ENCODE measurements around the gene IRF7. TPM values are rescaled to one million over a fixed set of nuclear protein-coding genes. Genes with fewer than 3 reads are reported as not detected.
A peak's percentile ranks its signal among the peaks of the same experiment; 100 is the strongest.

IRF7 gene
- total and polyA plus RNA-seq, 10 donors, result 52.3 to 99.1 (median 83.4) TPM

GRCh38 chr11:619628-620050 lies 3.9 kb upstream of the IRF7 start:
- no peak for TF ChIP-seq CTCF (IDR thresholded peaks at IDR 0.05 in 8 of 11, conservative IDR thresholded peaks at IDR 0.05 in 3 of 11)
- TF ChIP-seq POLR2A (IDR thresholded peaks at IDR 0.05), result no peak
- peak in 1 of 3 donors; percentile 38 for TF ChIP-seq POLR2AphosphoS5 (IDR thresholded peaks at IDR 0.05)
- Histone ChIP-seq H3K27me3 (replicated peaks in 1 of 7) (peaks cover 0 to 8% (median 0%) of the 10 kb centered on the region in 7 donors), H3K4me1 (peaks cover 11 to 39% (median 21%) of the 10 kb centered on the region in 6 donors), H3K4me3 (no peak overlapping the region), H3K9me3 (no peaks in the 10 kb centered on the region), H3K27ac (no peak overlapping the region), H3K36me3 (peaks cover 0 to 43% (median 4%) of the 10 kb centered on the region in 6 donors)
- no peak for DNase-seq
- 87 to 95% (median 92%) methylated on average over 9 to 22 of the region's 22 CpGs for WGBS, 5 donors
- intact Hi-C loops (cut with DNase I; ENCODE audit: low total_unique reads), result no loop called here

DNA sequence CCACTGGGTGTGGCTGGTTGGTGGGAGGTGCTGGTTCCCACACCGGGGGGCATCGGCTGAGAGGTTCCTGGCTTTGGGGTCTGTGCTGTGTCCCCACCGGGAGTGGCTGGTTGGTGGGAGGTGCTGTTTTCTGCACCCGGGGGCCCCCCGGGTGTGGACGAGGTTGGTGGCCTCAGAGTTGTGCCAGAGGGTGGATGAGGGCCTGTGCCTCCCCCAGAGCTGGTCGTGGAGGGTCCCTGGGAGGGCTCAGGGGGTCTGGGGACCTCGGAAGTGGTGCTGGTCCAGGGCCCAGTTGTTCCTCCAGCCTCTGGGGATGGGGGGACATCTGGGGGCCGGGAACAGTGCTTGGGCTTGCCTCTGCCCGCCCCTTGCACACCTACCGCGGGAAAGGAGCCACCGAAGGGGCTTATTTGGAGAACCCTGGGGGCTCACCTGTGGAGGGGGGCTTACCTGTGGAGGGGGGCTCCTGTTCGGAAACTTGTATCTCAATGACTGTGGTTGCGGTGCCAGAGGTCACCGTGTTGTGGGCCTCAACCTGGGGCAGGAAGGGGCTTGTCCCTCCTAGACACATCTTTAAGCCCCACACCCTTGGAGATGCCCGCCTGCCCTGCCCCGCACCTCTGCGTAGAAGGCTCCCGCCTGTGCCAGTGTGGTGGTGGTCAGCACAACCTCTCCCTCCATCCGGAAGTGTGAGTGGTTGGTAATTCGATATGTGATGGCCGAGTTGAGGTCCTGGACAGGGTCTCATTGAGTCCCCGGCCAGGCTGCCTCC lies 3.3 kb upstream of the IRF7 start:
- H3K9me3 ChIP-seq, result no peaks in the 10 kb centered on the region
- peaks cover 17 to 45% (median 27%) of the 10 kb centered on the region in 6 donors for H3K4me1 ChIP-seq
- peak; percentile 74 for DNase-seq
- peaks cover 0 to 46% (median 9%) of the 10 kb centered on the region in 6 donors for H3K36me3 ChIP-seq
- 89 to 95% (median 93%) methylated on average over 11 to 24 of the region's 24 CpGs for WGBS, 5 donors
- no peak overlapping the region for H3K4me3 ChIP-seq
- TF ChIP-seq POLR2A (IDR thresholded peaks at IDR 0.05), result no peak
- no peak for TF ChIP-seq POLR2AphosphoS5 (IDR thresholded peaks at IDR 0.05)
- TF ChIP-seq CTCF (IDR thresholded peaks at IDR 0.05 in 8 of 11, conservative IDR thresholded peaks at IDR 0.05 in 3 of 11), result no peak
- H3K27ac ChIP-seq, result no peak overlapping the region
- H3K27me3 ChIP-seq (replicated peaks in 1 of 7), result peaks cover 0 to 2% (median 0%) of the 10 kb centered on the region in 7 donors
- intact Hi-C loops (cut with DNase I; ENCODE audit: low total_unique reads), result no loop called here

- DNase-seq, result no peak
- no peak overlapping the region for H3K4me3 ChIP-seq
- no peak for TF ChIP-seq CTCF (IDR thresholded peaks at IDR 0.05 in 8 of 11, conservative IDR thresholded peaks at IDR 0.05 in 3 of 11)
- peak in 1 of 3 donors; percentile 44 for TF ChIP-seq POLR2AphosphoS5 (IDR thresholded peaks at IDR 0.05)
- WGBS, 5 donors, result 92 to 96% (median 94%) methylated on average over 15 to 25 of the region's 25 CpGs
- no peaks in the 10 kb centered on the region for H3K27me3 ChIP-seq (replicated peaks in 1 of 7)
- H3K36me3 ChIP-seq, result peaks cover 0 to 54% (median 13%) of the 10 kb centered on the region in 6 donors
- H3K27ac ChIP-seq, result no peak overlapping the region
- H3K4me1 ChIP-seq, result peaks cover 21 to 55% (median 37%) of the 10 kb centered on the region in 6 donors
- no peaks in the 10 kb centered on the region for H3K9me3 ChIP-seq
- intact Hi-C loops (cut with DNase I; ENCODE audit: low total_unique reads), result no loop called here
Observed at GRCh38 chr11:617912-618682, 2.3 kb upstream of the IRF7 start.

Measured in spleen (tissue), 11 donors.